ENCODE data around the gene SLC30A4.

DNA sequence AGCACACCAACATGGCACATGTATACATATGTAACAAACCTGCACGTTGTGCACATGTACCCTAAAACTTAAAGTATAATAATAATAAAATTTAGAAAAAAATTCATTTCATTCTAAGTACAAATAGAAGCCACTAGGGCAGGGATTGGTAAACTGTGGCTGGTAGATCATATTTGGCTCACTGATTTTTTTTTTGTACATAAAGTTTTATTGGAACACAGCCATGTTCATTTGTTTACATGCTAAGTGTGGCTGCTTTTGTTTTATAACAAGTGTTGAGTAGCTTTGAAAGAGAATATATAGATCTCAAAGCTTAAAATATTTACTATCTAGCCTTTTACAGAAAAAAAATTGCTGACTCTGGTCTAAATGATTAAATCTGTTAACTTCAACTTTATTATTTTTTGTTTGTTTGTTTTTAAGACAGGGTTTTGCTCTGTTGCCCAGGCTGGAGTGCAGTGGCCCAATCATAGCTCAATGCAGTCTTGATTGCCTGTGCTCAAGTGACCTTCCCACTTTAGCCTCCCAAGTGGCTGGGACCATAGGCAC is 32.8 kb downstream of the SLC30A4 start:
- TF ChIP-seq, protein P1, sequence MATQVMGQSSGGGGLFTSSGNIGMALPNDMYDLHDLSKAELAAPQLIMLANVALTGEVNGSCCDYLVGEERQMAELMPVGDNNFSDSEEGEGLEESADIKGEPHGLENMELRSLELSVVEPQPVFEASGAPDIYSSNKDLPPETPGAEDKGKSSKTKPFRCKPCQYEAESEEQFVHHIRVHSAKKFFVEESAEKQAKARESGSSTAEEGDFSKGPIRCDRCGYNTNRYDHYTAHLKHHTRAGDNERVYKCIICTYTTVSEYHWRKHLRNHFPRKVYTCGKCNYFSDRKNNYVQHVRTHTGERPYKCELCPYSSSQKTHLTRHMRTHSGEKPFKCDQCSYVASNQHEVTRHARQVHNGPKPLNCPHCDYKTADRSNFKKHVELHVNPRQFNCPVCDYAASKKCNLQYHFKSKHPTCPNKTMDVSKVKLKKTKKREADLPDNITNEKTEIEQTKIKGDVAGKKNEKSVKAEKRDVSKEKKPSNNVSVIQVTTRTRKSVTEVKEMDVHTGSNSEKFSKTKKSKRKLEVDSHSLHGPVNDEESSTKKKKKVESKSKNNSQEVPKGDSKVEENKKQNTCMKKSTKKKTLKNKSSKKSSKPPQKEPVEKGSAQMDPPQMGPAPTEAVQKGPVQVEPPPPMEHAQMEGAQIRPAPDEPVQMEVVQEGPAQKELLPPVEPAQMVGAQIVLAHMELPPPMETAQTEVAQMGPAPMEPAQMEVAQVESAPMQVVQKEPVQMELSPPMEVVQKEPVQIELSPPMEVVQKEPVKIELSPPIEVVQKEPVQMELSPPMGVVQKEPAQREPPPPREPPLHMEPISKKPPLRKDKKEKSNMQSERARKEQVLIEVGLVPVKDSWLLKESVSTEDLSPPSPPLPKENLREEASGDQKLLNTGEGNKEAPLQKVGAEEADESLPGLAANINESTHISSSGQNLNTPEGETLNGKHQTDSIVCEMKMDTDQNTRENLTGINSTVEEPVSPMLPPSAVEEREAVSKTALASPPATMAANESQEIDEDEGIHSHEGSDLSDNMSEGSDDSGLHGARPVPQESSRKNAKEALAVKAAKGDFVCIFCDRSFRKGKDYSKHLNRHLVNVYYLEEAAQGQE (IDR thresholded peaks at IDR 0.05; ENCODE audit: insufficient read depth in 1 of 2, low read depth in 2 of 2, low read length in 2 of 2), result no peak
- TF ChIP-seq POLR2AphosphoS5 (IDR thresholded peaks at IDR 0.05; ENCODE audit: low read depth, low read length) (no peak), TAF1 (IDR thresholded peaks at IDR 0.05; ENCODE audit: borderline replicate concordance, insufficient read depth, low read length) (no peak), FOXP2 (optimal IDR thresholded peaks at IDR 0.05; ENCODE audit: borderline replicate concordance, extremely low read depth, extremely low read length, insufficient read depth) (no peak), SIN3A (IDR thresholded peaks at IDR 0.05; ENCODE audit: borderline replicate concordance, insufficient read depth, low read length) (no peak)
